ENCODE measurements around the gene ACTN1.
A peak's percentile ranks its signal among the peaks of the same experiment; 100 is the strongest.
"Not testable (repeated sequence)": the region's sequence is repeated elsewhere in the genome, so short reads cannot be mapped to it uniquely, and the experiment has no call there.

The ACTN1 gene

DNA sequence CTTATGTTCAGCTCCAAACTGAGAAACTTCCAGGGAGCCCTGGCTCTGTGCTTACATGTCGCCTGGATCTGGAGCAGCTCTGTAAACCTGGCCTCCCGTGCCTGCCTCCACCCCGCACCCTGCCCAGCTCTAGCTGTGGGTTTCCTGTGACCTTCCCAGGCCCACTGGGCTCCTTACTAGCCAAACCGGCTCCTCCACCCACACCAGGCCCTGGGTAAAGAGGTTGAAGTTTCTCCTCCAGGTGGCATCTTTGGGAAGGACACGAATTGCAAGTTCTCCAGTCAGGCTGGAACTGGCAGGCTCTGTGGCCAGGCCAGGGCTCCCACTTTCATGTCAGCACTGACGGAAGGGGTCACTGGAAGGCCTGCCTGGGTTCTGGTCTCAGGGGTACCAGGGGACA, 125.4 kb downstream of the ACTN1 start:
- no peak for DNase-seq

DNA sequence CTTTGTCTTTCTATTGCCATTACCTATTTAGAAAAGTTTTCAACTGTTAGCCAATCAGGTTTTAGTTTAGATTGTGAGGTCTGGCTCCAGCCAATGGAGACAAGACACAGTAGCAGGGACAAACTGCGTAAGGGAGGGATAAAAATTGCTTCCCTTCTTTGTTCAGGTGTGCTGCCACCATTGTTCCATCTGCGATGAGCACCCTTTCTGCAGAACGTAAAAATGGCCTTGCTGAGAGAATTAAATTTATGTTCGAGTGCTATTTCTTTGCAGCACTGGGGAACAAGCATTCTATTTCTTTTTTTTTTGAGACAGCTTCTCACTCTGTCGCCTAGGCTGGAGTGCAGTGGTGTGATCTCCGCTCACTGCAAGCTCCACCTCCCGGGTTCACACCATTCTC, 126.6 kb downstream of the ACTN1 start:
- not testable (repeated sequence) for DNase-seq

GRCh38 chr14:68851078-68851477, 128.0 kb downstream of the ACTN1 start:
- no peak for DNase-seq

- DNase-seq: no peak
Measured at GRCh38 chr14:68849416-68849815, 129.7 kb downstream of the ACTN1 start.

- no peak for DNase-seq
Measured at GRCh38 chr14:68848253-68848652, 130.8 kb downstream of the ACTN1 start.

DNA sequence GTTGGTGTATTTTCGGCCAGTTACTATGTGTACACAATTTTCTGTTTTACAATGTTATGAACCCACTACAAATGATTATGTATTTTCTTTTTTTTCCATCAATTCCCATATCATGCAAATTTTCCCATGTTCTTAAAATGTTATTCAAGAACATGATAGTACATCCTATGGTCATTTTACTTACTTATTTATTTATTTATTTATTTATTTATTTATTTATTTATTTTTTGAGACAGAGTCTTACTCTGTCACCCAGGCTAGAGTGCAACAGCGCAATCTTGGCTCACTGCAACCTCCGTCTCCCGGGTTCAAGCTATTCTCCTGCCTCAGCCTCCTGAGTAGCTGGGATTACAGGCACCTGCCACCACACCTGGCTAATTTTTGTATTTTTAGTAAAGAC, 131.5 kb downstream of the ACTN1 start:
- DNase-seq: not testable (repeated sequence)

DNA sequence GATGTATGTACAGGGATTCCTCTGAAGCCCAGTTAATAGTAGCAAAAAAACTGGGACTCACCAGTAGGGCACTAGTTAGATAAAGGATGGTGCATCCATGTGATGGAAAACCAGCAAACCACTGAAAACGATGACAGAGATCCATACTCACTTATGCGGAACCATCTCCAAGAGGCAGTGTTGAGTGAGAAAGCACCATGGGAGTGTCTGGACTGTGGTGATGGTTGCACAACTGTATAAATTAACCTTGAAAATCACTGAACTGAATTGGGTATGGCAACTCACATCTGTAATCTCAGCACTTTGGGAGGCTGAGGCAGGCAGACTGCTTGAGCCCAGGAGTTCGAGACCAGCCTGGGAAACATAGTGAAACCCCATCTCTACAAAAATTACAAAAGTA, 132.6 kb downstream of the ACTN1 start:
- no peak for DNase-seq

DNA sequence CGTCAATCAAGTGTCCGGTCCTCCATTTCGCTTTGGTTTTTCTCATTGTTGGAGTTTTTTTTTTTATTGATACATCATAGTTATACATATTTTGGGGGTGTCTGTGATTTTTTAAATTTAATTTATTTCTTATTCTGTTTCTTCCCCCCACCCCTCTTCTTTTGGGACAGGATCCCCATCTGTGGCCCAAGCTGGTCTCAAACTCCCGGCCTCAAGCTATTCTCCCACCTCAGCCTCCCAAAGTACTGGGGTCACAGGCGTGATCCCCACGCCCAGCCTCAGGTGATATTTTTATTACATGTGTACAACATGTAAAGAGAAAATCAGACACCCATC, 134.9 kb downstream of the ACTN1 start:
- no peak for DNase-seq

DNA sequence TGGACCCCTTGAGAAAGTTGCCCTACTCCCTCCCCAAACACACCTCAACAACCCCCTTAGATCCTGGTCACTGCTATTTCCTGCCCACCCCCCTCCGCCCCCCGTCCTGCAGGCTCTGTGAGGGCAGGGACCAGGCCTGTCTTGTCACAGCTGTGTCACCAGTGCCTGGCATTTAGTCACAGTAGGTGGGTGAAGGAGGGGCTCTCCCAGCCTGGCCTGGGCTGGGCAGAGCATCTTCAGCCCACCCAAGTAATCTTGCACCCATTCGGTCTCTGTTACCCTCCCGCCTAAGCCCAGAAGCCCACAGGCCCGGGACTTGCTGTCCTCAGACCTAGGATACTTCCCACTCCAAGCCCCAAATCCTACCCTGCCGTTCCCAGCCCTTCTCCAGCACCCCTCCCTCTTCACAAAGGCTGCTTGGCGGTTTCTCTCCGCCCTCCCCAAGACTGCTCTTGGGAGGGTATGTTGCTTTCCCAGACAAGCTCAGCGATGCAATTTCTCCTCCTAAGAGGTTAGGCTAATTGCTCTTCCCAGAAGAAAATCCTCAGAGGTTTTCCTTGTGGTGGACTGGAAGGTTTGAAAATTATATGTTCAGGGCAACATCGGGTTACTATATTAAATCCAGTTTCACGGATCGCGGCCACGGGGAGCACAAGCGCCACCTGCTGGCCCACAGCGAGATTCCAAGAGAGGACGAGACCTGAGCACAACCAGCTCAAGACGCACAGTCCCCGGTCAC, 135.5 kb downstream of the ACTN1 start:
- DNase-seq: peak; percentile 86

- no peak for DNase-seq
Measured at GRCh38 chr14:68842298-68842697, 136.8 kb downstream of the ACTN1 start.

- no peak for DNase-seq
Measured at GRCh38 chr14:68841016-68841809, 137.9 kb downstream of the ACTN1 start.

DNA sequence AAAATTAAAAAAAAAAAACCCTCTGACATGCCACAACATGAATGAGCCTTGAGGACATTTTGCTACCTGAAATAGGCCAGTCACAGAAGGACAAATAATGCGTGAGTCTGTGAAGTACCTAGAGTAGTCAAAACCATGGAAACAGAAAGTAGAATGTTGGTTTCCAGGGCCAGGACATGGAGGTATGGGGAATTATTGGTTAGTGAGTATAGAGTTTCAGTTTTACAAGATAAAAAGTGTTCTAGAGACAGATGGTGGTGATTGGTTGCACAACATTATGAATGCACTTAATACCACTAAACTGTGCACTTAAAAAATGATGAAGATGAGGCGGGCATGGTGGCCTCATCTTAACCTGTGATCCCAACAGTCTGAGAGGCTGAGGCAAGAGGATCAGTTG, 138.6 kb downstream of the ACTN1 start:
- no peak for DNase-seq

DNA sequence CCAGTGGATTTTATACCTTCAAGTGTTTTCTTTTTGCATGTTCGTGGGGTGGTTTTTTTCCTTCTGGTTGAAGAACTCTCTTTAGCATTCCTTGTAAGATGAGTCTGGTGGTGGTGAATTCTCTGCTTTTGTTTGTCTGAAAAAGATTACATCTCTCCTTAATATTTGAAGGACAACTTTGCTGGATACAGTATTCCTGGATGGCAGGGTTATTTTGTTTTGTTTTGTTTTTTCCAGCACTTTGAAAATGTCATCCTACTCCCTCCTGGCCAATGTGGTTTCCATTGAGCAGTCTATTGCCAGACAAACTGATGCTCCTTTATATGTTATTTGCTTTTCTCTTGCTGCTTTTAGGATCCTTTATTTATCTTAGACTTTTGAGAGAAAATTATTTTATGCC, 143.0 kb downstream of the ACTN1 start:
- no peak for DNase-seq

DNA sequence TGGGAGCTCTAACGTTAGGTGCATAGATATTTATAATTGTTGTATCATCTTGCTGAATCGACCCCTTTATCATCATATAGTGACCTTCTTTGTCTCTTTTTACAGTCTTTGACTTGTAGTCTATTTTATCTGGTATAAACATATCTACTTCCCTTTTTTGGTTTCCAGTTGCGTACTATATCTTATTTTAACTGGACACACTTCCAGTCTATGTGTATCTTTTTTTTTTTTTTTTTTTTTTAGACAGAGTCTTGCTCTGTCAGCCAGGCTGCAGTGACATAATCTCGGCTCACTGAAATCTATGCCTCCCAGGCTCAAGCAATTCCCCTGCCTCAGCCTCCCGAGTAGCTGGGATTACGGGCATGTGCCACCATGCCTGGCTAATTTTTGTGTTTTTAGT, 144.3 kb downstream of the ACTN1 start:
- no peak for DNase-seq

GRCh38 chr14:68828698-68829097, 150.4 kb downstream of the ACTN1 start:
- no peak for DNase-seq

DNA sequence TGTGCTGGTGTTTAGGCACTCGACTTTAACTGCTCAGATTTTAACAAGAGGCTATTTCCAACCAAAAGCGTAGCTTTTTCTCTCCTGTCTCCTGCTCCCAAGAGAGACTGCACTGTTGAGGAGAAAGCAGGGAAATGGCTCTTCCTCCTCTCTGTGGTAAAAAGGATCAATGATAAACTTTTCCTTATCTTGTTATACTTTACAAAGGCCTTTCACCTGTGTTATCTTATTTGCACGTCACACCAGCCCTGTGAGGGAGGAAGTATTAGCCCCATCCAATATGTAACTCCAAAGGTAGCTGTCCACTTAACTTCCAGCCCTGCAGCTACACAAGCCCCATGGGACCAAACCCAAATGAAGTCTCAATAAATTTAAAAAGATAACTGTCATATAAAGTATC, 153.4 kb downstream of the ACTN1 start:
- DNase-seq: no peak

DNA sequence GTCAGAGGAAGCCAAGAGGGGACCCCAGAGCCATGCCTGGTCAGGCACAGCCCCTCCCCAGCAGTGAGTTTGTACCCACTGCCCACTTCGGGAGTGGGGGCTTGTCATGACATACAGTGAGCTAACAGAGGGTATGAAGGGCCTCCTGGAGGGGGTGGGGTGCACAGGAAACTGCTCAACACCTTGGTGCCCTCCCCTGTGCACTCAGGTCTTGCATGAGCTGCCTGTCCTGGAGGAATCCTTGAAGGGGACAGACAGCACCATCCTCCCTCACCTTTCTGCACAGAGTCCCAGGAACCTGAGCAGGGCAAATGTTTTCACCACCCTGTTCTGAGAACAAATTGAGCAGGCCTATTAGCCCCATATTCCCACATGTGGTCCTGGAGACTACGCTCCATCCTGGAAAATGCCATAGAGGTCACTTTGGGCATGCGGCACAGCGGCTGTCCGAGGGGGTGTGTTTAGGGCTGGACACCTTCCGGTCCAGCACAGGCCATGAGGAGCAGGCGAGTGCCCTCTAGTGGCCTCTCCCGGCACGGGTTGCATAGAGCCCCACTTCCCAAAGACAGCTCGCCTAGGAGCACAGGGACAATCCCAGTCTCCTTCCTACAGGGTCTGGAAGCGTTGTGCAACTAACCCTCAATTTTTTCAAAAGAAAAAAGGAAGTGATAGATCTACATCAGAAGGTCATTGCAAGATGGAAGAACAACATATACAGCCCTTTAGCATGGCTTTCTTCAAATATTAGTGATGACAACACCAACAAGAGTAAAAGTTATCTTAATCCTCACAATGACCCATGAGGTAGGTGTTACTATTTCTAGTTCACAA, 154.4 kb downstream of the ACTN1 start:
- peak; percentile 63 for DNase-seq

DNA sequence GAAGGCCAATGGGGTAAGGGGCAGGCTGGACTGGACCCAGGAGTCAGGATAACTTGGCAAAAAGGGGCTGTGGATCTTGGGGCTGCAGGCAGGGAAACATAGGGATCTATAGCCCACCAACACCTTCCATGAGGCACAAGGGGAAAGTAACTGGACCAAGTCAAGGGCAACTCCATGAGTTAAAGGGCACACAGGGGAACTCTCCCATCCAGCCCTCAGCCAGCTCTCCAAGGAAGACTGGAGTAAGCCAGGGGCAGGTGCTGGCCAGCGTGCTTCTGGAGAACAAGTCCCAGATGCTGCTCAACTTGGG, 154.9 kb downstream of the ACTN1 start:
- no peak for DNase-seq
